K562 (cell line): ENCODE data around the gene FNDC11. TPM values are rescaled to one million over a fixed set of nuclear protein-coding genes. Genes with fewer than 3 reads are reported as not detected.

Experiments used
- ATAC-seq: fragments of 200-7000 bp; cut with Tn5 transposase; 3 replicates; pipeline ENCODE4 v1.9.1; 2020; ENCODE audit warnings: moderate library complexity
- BruUV-seq: library from RNA; stranded (reverse); fragments of 400-500 nt; replicated peaks from 2 replicates; lab custom pipeline; 2021; lab: Mats Ljungman, UMichigan
- CTCF ChIA-PET: fragments of 300-600 bp; formaldehyde crosslinking; extraction: SDS; loops from one replicate; lab custom pipeline; 2021; ENCODE audit warnings: low intra/inter-chr PET ratio; lab: Yijun Ruan, JAX
- POLR2A ChIA-PET: fragments of 300-600, 350-650 bp; sonication (Branson Sonifier 250); formaldehyde crosslinking; extraction: SDS; loops from one replicate; lab custom pipeline; 2021; ENCODE audit warnings: antibody characterized with exemption, inconsistent platforms; lab: Yijun Ruan, JAX
- DNase-seq, 4 experiments: peaks; one replicate each; pipeline versions ENCODE4 v3.0.0 to v3.0.0-alpha.2; 2011 to 2018; ENCODE audit warnings: low spot score in 3 of 4, mixed read lengths in 3 of 4; ENCODE audit errors: extremely low read depth in 1 of 4
- FAIRE-seq: peaks from 2 replicates; lab custom pipeline; 2011; peaks lifted over from hg19 to GRCh38; lab: Jason Lieb, UNC
- H2AFZ ChIP-seq: 2 replicates; pipeline ENCODE4 v1.6.0; 2011; ENCODE audit warnings: low read depth, low read length, control low read depth, inconsistent platforms
- H3K27ac ChIP-seq: fragments of 200-600 bp; 3 replicates; pipeline ENCODE4 v1.8.0; 2011; ENCODE audit warnings: low read depth, mild to moderate bottlenecking, control low read depth, inconsistent platforms, low read length, moderate library complexity, mixed read lengths; ENCODE audit errors: extremely low read depth
- H3K27me3 ChIP-seq, 2 experiments: fragments of 300-600 bp in 1 of 2; 2 replicates in 1 of 2; 3 replicates in 1 of 2; pipeline versions ENCODE4 v1.6.0 to v1.8.0; 2011; ENCODE audit warnings: inconsistent platforms in 2 of 2, low read length in 2 of 2, mild to moderate bottlenecking in 1 of 2, mixed read lengths in 1 of 2, moderate library complexity in 1 of 2; ENCODE audit not compliant: control insufficient read depth in 2 of 2, insufficient read depth in 2 of 2
- H3K36me3 ChIP-seq: fragments of 300-600 bp; 3 replicates; pipeline ENCODE4 v1.8.0; 2011; ENCODE audit warnings: mild to moderate bottlenecking, low read length, inconsistent platforms; ENCODE audit not compliant: control insufficient read depth, insufficient read depth
- H3K4me1 ChIP-seq, 2 experiments: fragments of 200-600 bp in 1 of 2; replicated peaks in 1 of 2; 2 replicates in 1 of 2; 3 replicates in 1 of 2; pipeline versions ENCODE4 v1.5.1 to v1.8.0; 2011; ENCODE audit warnings: inconsistent platforms in 2 of 2, low read length in 2 of 2, mild to moderate bottlenecking in 1 of 2, mixed read lengths in 1 of 2, moderate library complexity in 1 of 2; ENCODE audit not compliant: control insufficient read depth in 2 of 2, insufficient read depth in 2 of 2
- H3K4me2 ChIP-seq: 2 replicates; pipeline ENCODE4 v1.6.1; 2011; ENCODE audit warnings: low read length, control low read depth, inconsistent platforms, mixed read lengths; ENCODE audit not compliant: insufficient read depth
- H3K4me3 ChIP-seq: fragments of 200-600 bp; sonication (generic), shearing (Covaris generic); 2 replicates; pipeline ENCODE4 v1.5.1; 2016; ENCODE audit warnings: control low read depth, inconsistent platforms
- H3K79me2 ChIP-seq: fragments of 200-600 bp; 3 replicates; pipeline ENCODE4 v1.8.0; 2011; ENCODE audit warnings: low read length, inconsistent platforms; ENCODE audit not compliant: control insufficient read depth, insufficient read depth
- H3K9ac ChIP-seq, 2 experiments: 2 replicates each; pipeline versions ENCODE4 v1.6.0 to v1.6.1; 2011; ENCODE audit warnings: low read depth in 2 of 2, low read length in 2 of 2, control low read depth in 1 of 2, inconsistent platforms in 1 of 2, mild to moderate bottlenecking in 1 of 2, mixed read lengths in 1 of 2; ENCODE audit not compliant: insufficient read depth in 1 of 2
- H3K9me1 ChIP-seq: one replicate; pipeline ENCODE4 v1.6.0; 2011; ENCODE audit warnings: inconsistent platforms, mild to moderate bottlenecking, low read length, moderate library complexity; ENCODE audit not compliant: control insufficient read depth, insufficient read depth
- H3K9me3 ChIP-seq: replicated peaks from 2 replicates; pipeline ENCODE4 v1.5.1; 2011; ENCODE audit warnings: low read depth, low read length, inconsistent platforms; ENCODE audit not compliant: control insufficient read depth, insufficient read depth
- H4K20me1 ChIP-seq: replicated peaks from 2 replicates; pipeline ENCODE4 v1.6.1; 2011; ENCODE audit warnings: low read length, inconsistent platforms, mixed read lengths; ENCODE audit not compliant: control insufficient read depth, insufficient read depth
- BACH1 ChIP-seq: fragments of 200-800 bp; sonication (Bioruptor generic); IDR thresholded peaks from 2 replicates; pipeline ENCODE4 v1.6.1; 2016; ENCODE audit warnings: missing genetic modification characterization, missing compliant biosample characterization
- BCLAF1 ChIP-seq, 2 experiments: fragments of 450-650 bp in 1 of 2; IDR thresholded peaks; 2 replicates each; pipeline ENCODE4 v1.6.1; 2011 to 2017; ENCODE audit warnings: low read depth in 2 of 2, antibody characterized with exemption in 1 of 2, borderline replicate concordance in 1 of 2, low read length in 1 of 2, mild to moderate bottlenecking in 1 of 2, mixed read lengths in 1 of 2; ENCODE audit not compliant: control insufficient read depth in 1 of 2
- BMI1 ChIP-seq: fragments of 150-350 bp; IDR thresholded peaks from 2 replicates; pipeline ENCODE4 v1.6.1; 2014; ENCODE audit warnings: low read length
- CHD2 ChIP-seq: IDR thresholded peaks from 2 replicates; pipeline ENCODE4 v1.6.1; 2011; ENCODE audit warnings: low read depth, low read length
- HNRNPLL ChIP-seq: fragments of 200-400 bp; formaldehyde crosslinking; IDR thresholded peaks from 2 replicates; pipeline ENCODE4 v1.6.1; 2017; ENCODE audit warnings: low read length, low read depth, mild to moderate bottlenecking; ENCODE audit not compliant: poor library complexity, severe bottlenecking
- HNRNPUL1 ChIP-seq: fragments of 200-400 bp; formaldehyde crosslinking; IDR thresholded peaks from 2 replicates; pipeline ENCODE4 v1.6.1; 2017; ENCODE audit warnings: low read length
- TCFL5 ChIP-seq: fragments of 250-450 bp; sonication (Bioruptor Pico); conservative IDR thresholded peaks from 2 replicates; pipeline ENCODE4 v1.6.1; 2021; ENCODE audit warnings: mild to moderate bottlenecking, moderate library complexity, matching md5 sums
- ZNF146 ChIP-seq: IDR thresholded peaks from one replicate; pipeline ENCODE4 v1.6.1; 2018; ENCODE audit warnings: missing compliant biosample characterization; ENCODE audit not compliant: unreplicated experiment
- ZNF316 ChIP-seq: fragments of 450-650 bp; IDR thresholded peaks from 2 replicates; pipeline ENCODE4 v1.6.1; 2016
- ZNF583 ChIP-seq: fragments of 250-450 bp; sonication (Bioruptor Pico); IDR thresholded peaks from 2 replicates; pipeline ENCODE4 v1.4.0; 2020
- ZNF75A ChIP-seq: fragments of 450-650 bp; formaldehyde crosslinking; IDR thresholded peaks from 2 replicates; pipeline ENCODE4 v1.4.0; 2020; ENCODE audit warnings: mild to moderate bottlenecking
- WGBS: fragments of 100-300 bp; shearing (Covaris generic); methylation state at CpG from one replicate; pipeline ENCODE4 v1.1.6; 2016; ENCODE audit warnings: low coverage, mixed read lengths; ENCODE audit not compliant: insufficient coverage; ENCODE audit errors: missing lambda C conversion rate; 5-methylcytosine and 5-hydroxymethylcytosine counted together
- in situ Hi-C: fragments of 300-500 bp; cut with MboI; formaldehyde crosslinking; loops from 4 replicates; pipeline ENCODE4 v1.15.0; 2018; ENCODE audit warnings: inconsistent platforms, mixed read lengths
- intact Hi-C: fragments of 100-400 bp; cut with micrococcal nuclease; formaldehyde crosslinking; loops from 2 replicates; pipeline ENCODE4 v1.14.2; 2022
- polyA plus RNA-seq, 8 experiments: library from polyadenylated mRNA; depleted of rRNA in 4 of 8; stranded (reverse) in 5 of 8; unstranded in 3 of 8; fragments of >200 nt; fragmentation: Nextera tagmentation in 2 of 8; fragmentation: Illumina TruSeq in 1 of 8; extraction: Ambion mirVana in 2 of 8; extraction: Trizol in 1 of 8; gene quantifications; 2 replicates each; pipeline versions ENCODE4 v1.2.1 to v1.2.3, GENCODE V29; 2011 to 2014; ENCODE audit warnings: inconsistent platforms in 1 of 8, missing spikeins in 1 of 8
- total RNA-seq, 7 experiments: library from RNA; depleted of rRNA in 6 of 7; stranded (reverse); fragments of >200 nt in 6 of 7; fragmentation: Illumina TruSeq in 2 of 7; extraction: Trizol in 2 of 7; gene quantifications; 2 replicates each; pipeline versions ENCODE4 v1.2.1 to v1.2.3, GENCODE V29; 2011 to 2021; ENCODE audit warnings: low replicate concordance in 1 of 7

The FNDC11 gene
- total and polyA plus RNA-seq, 9 of the 15 experiments (the other 6 are each of a cell fraction or from before 2014, with no cell fraction given) = 0.08 to 2.3 (median 0.64) TPM; not detected in 2

GRCh38 chr20:63577317-63577894, 23.4 kb downstream of the FNDC11 start:
- Histone ChIP-seq H4K20me1 (peaks cover 3% of the 10 kb centered on the region; the same call in 1 of the 2 replicates), H3K27me3 (no peaks in the 10 kb centered on the region), H3K9me3 (no peaks in the 10 kb centered on the region), H3K9me1 (peaks cover 3% of the 10 kb centered on the region), H3K27ac (no peak overlapping the region), H3K4me3 (no peak overlapping the region), H3K36me3 (no peaks in the 10 kb centered on the region), H3K79me2 (no peaks in the 10 kb centered on the region), H3K4me1 (peaks cover 8 to 47% of the 10 kb centered on the region in 2 experiments), H3K9ac (no peak overlapping the region), H2AFZ (peak overlapping the region; percentile 55; the same call in 1 of the 2 replicates), H3K4me2 (no peak overlapping the region)
- POLR2A ChIA-PET = interaction anchor here (0.8 to 1.3 kb wide), 2 partner anchors 10 to 34 kb away, joined by 3 read pairs; no protein-coding TSS in a partner anchor
- WGBS = 62% methylated on average over 19 of the region's 19 CpGs
- no peak for ATAC-seq
- CTCF ChIA-PET = no interaction called here
- TF ChIP-seq HNRNPLL = no peak
- no peak for TF ChIP-seq ZNF75A (CRISPR knock-in tag)
- no peak for TF ChIP-seq CHD2
- TF ChIP-seq BCLAF1 (IDR thresholded peaks at IDR 0.05; ENCODE audit: borderline replicate concordance in 1 of 2, control insufficient read depth in 1 of 2, low read depth in 2 of 2, low read length in 1 of 2) = no peak
- no peak for TF ChIP-seq ZNF583
- no peak for TF ChIP-seq BACH1 (tag)
- no peak for TF ChIP-seq ZNF146 (CRISPR knock-in tag)
- TF ChIP-seq ZNF316 = no peak
- no peak for TF ChIP-seq HNRNPUL1
- no peak for TF ChIP-seq BMI1
- no peak for TF ChIP-seq TCFL5
- FAIRE-seq = no peak
- DNase-seq = no peak
- no TSS peak for BruUV-seq
- intact Hi-C loops (no loop called here), in situ Hi-C loops (no loop called here)
